ENCODE measurements around the gene TPRG1.

DNA sequence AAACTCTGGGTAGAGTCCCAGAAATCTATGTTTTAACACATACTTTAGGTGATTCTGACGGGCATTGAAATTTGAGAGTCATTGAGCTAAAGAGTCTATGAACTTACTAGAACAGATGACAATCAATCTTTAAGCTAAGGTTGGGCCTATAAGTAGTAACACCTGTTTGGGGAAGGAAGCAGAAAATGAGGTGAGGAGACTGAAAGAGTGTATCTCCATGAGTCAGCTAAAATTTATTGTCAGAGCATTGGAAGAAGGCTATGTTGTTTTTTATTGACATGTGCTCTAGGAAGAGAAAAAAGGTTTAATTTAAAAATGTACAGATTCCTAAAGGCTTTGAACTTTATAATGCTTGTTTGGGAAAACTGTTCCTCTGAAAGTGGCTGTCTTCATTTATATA, 42.9 kb downstream of the TPRG1 start:
- TF ChIP-seq, protein P1, sequence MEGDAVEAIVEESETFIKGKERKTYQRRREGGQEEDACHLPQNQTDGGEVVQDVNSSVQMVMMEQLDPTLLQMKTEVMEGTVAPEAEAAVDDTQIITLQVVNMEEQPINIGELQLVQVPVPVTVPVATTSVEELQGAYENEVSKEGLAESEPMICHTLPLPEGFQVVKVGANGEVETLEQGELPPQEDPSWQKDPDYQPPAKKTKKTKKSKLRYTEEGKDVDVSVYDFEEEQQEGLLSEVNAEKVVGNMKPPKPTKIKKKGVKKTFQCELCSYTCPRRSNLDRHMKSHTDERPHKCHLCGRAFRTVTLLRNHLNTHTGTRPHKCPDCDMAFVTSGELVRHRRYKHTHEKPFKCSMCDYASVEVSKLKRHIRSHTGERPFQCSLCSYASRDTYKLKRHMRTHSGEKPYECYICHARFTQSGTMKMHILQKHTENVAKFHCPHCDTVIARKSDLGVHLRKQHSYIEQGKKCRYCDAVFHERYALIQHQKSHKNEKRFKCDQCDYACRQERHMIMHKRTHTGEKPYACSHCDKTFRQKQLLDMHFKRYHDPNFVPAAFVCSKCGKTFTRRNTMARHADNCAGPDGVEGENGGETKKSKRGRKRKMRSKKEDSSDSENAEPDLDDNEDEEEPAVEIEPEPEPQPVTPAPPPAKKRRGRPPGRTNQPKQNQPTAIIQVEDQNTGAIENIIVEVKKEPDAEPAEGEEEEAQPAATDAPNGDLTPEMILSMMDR (IDR thresholded peaks at IDR 0.05; ENCODE audit: poor library complexity), result no peak
- no peak for TF ChIP-seq EZH2 (IDR thresholded peaks at IDR 0.05; ENCODE audit: borderline replicate concordance)
- TF ChIP-seq EZH2phosphoT487 (IDR thresholded peaks at IDR 0.05; ENCODE audit: low read depth, severe bottlenecking, unreplicated experiment), result no peak

Data from hepatocyte (in vitro differentiated cells).